ENCODE results near the gene CDK15.

DNA sequence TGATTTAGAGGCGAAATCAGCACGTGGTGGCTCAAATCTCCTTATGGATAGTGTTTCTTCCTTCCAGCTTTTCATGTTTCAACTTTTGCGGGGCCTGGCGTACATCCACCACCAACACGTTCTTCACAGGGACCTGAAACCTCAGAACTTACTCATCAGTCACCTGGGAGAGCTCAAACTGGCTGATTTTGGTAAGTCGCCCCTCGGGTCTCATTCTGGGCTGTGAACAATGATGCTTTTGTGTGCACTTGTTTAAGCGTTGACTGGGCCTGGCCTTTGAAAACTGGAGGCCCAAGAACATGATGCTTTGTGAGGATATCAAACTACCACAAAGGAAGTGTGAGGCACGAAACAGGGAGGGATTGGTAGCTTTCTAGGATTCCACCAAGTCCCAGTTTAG is 27.4 kb downstream of the CDK15 start:
- TF ChIP-seq ELF4 (IDR thresholded peaks at IDR 0.05): no peak
- TF ChIP-seq, protein P1, sequence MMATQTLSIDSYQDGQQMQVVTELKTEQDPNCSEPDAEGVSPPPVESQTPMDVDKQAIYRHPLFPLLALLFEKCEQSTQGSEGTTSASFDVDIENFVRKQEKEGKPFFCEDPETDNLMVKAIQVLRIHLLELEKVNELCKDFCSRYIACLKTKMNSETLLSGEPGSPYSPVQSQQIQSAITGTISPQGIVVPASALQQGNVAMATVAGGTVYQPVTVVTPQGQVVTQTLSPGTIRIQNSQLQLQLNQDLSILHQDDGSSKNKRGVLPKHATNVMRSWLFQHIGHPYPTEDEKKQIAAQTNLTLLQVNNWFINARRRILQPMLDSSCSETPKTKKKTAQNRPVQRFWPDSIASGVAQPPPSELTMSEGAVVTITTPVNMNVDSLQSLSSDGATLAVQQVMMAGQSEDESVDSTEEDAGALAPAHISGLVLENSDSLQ (IDR thresholded peaks at IDR 0.05): no peak
- TF ChIP-seq FOXA1 (IDR thresholded peaks at IDR 0.05): no peak
- TF ChIP-seq NFRKB (IDR thresholded peaks at IDR 0.05): no peak
- TF ChIP-seq HDGF (IDR thresholded peaks at IDR 0.05; ENCODE audit: borderline replicate concordance): no peak
- no peak for TF ChIP-seq BHLHE40 (IDR thresholded peaks at IDR 0.05; ENCODE audit: borderline replicate concordance)
- no peak for TF ChIP-seq FOXM1 (IDR thresholded peaks at IDR 0.05; ENCODE audit: borderline replicate concordance)
- no peak for TF ChIP-seq SUZ12 (IDR thresholded peaks at IDR 0.05)
- no peak for TF ChIP-seq ZNF384 (IDR thresholded peaks at IDR 0.05)
- TF ChIP-seq SP1 (IDR thresholded peaks at IDR 0.05): no peak
- TF ChIP-seq FOXK2 (IDR thresholded peaks at IDR 0.05): no peak
- TF ChIP-seq L3MBTL2 (conservative IDR thresholded peaks at IDR 0.05): no peak
- TF ChIP-seq ARNT (IDR thresholded peaks at IDR 0.05): no peak
